Vagina (tissue), 2 donors: ENCODE results near the gene PPP5C. TPM values are rescaled to one million over a fixed set of nuclear protein-coding genes. Genes with fewer than 3 reads are reported as not detected.

ENCODE experiments used
- DNase-seq, 2 donors: peaks; one replicate each; pipeline ENCODE4 v3.0.0-alpha.2; 2017; ENCODE audit errors: extremely low spot score in 2 of 2
- H3K27ac ChIP-seq: fragments of 200-600 bp; sonication (generic); one replicate; pipeline ENCODE4 v1.5.1; 2019
- H3K27me3 ChIP-seq: fragments of 200-600 bp; sonication (generic); one replicate; pipeline ENCODE4 v1.5.1; 2019
- H3K36me3 ChIP-seq, 2 donors: fragments of 200-600 bp; sonication (generic); one replicate each; pipeline ENCODE4 v1.5.1; 2017 to 2019
- H3K4me1 ChIP-seq: fragments of 200-600 bp; sonication (generic); one replicate; pipeline ENCODE4 v1.5.1; 2019
- H3K4me3 ChIP-seq, 2 donors: fragments of 200-600 bp; sonication (generic); 1 replicate in 1 of 2; 2 replicates in 1 of 2; pipeline ENCODE4 v1.5.1; 2016 to 2019
- H3K9me3 ChIP-seq: fragments of 200-600 bp; sonication (generic); one replicate; pipeline ENCODE4 v1.5.1; 2019
- CTCF ChIP-seq, 3 experiments: fragments of 450-650 bp in 2 of 3; fragments of 200-600 bp in 1 of 3; sonication (generic) in 1 of 3; IDR thresholded peaks; one replicate each; pipeline ENCODE4 v1.5.1; 2017 to 2019; ENCODE audit warnings: antibody characterized with exemption in 3 of 3, mild to moderate bottlenecking in 2 of 3, moderate library complexity in 2 of 3
- POLR2A ChIP-seq, 2 donors: fragments of 450-650 bp; IDR thresholded peaks; one replicate each; pipeline ENCODE4 v1.6.1; 2017; ENCODE audit warnings: antibody characterized with exemption in 2 of 2, mild to moderate bottlenecking in 2 of 2, moderate library complexity in 2 of 2
- POLR2AphosphoS5 ChIP-seq, 2 donors: sonication (generic); formaldehyde crosslinking; IDR thresholded peaks; one replicate each; pipeline ENCODE4 v1.9.0; 2017; ENCODE audit warnings: antibody characterized with exemption in 2 of 2, mild to moderate bottlenecking in 2 of 2, low read depth in 1 of 2; ENCODE audit not compliant: insufficient read depth in 1 of 2
- intact Hi-C: fragments of 100-400 bp; cut with DNase I; formaldehyde crosslinking; loops from one replicate; pipeline ENCODE4 v1.15.1; 2023
- total RNA-seq: library from RNA; depleted of rRNA; stranded (reverse); fragments of >200 nt; gene quantifications from one replicate; pipeline ENCODE4 v1.2.3, GENCODE V29; 2016

Gene PPP5C
- total RNA-seq, 1 donor from 2014 or later, result 60.4 TPM

DNA sequence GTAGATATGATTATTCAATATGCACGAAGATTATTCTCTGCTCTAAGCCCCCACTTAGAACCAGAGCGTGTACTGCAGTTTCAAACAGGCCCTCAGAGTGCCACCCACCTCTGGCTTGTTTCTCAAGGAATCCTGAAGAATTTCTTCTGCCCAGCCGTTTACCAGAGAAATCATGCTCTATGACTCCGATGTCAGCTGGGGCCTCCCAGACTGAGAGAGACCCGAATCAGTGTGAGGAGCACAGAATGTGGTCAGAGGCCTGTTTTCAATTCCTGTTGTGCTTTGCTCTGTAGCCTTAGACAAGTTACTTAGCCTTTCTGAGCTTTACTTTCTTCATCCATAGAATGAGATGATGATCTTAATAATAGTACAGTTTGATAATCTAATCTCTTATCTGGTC lies 76.3 kb downstream of the PPP5C start:
- TF ChIP-seq POLR2A (IDR thresholded peaks at IDR 0.05) (no peak), POLR2AphosphoS5 (IDR thresholded peaks at IDR 0.05; ENCODE audit: insufficient read depth in 1 of 2, low read depth in 1 of 2) (no peak), CTCF (IDR thresholded peaks at IDR 0.05) (no peak)
- Histone ChIP-seq H3K27ac (no peak overlapping the region), H3K27me3 (no peaks in the 10 kb centered on the region), H3K4me1 (peaks cover 14% of the 10 kb centered on the region), H3K36me3 (no peaks in the 10 kb centered on the region), H3K9me3 (no peaks in the 10 kb centered on the region), H3K4me3 (no peak overlapping the region)
- no peak for DNase-seq
- intact Hi-C loops, result no loop called here

DNA sequence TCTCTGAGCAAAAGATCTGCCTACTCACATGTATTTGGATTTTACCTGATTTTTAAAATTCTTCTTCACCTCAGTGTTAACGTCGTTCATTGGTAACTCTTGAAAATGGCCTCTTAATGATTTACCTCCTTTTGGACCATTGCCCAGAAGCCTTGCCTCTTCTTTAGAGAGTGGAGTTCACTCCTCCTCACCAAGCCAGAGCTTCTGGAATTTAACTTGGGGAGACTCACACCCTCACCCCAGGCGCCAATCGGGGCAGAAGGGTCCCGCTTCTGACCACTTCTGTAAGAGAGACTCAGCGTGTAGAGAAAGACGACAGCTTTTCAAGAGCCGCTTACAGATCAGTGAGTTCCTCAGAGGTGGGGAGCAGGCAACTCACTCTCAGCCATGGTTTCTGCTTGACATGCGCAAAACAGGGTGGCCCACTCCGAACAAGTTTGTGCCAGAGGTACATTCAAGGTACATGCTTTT lies 79.2 kb downstream of the PPP5C start:
- DNase-seq, result no peak
- H3K27me3 ChIP-seq, result no peaks in the 10 kb centered on the region
- peak overlapping the region; percentile 34 for H3K27ac ChIP-seq
- peak overlapping the region; percentile 45 to 47 for H3K4me3 ChIP-seq
- H3K4me1 ChIP-seq, result peaks cover 21% of the 10 kb centered on the region
- TF ChIP-seq CTCF (IDR thresholded peaks at IDR 0.05) (no peak), POLR2AphosphoS5 (IDR thresholded peaks at IDR 0.05; ENCODE audit: insufficient read depth in 1 of 2, low read depth in 1 of 2) (no peak), POLR2A (IDR thresholded peaks at IDR 0.05) (no peak)
- H3K9me3 ChIP-seq, result no peaks in the 10 kb centered on the region
- intact Hi-C loops, result no loop called here
- H3K36me3 ChIP-seq, result no peaks in the 10 kb centered on the region

GRCh38 chr19:46426506-46427162 lies 79.7 kb downstream of the PPP5C start:
- peak overlapping the region; percentile 34 for H3K27ac ChIP-seq
- DNase-seq, result no peak

DNA sequence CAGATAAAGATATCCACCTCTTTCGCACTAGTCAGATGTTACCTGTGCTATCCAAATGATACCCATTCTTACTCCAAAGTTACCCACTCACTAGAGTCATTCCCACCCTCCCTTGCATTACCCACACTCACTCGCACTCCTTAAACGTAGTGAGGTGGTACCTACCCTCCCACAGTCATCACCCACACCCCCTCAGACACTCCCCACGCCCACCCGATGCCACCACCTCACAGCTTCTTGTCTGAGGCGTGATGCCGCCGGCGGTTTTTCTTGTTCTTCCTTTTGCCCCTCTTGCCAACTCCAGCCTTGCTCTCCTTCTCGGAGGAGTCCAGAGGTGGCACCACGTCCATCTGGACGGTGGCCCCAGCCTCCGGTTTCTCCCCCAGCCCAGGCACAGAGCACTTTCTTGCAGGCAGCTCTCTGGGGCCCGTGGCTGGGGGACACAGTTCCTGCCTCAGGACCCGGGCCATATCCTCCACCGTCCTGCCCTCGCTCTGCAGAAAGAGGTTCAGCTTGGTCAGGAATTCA lies 80.7 kb downstream of the PPP5C start:
- intact Hi-C loops, result no loop called here
- TF ChIP-seq POLR2AphosphoS5 (IDR thresholded peaks at IDR 0.05; ENCODE audit: insufficient read depth in 1 of 2, low read depth in 1 of 2) (no peak), CTCF (IDR thresholded peaks at IDR 0.05) (no peak), POLR2A (IDR thresholded peaks at IDR 0.05) (no peak)
- Histone ChIP-seq H3K27me3 (no peaks in the 10 kb centered on the region), H3K4me1 (peaks cover 21% of the 10 kb centered on the region), H3K9me3 (no peaks in the 10 kb centered on the region), H3K4me3 (no peak overlapping the region), H3K27ac (no peak overlapping the region), H3K36me3 (no peaks in the 10 kb centered on the region)
- DNase-seq, result no peak

More at GRCh38 chr19:46426506-46427162, 79.7 kb downstream of the PPP5C start:
- Histone ChIP-seq H3K27me3 (no peaks in the 10 kb centered on the region), H3K9me3 (no peaks in the 10 kb centered on the region), H3K36me3 (no peaks in the 10 kb centered on the region), H3K4me3 (peak overlapping the region; percentile 45 to 47), H3K4me1 (peaks cover 21% of the 10 kb centered on the region)
- TF ChIP-seq POLR2AphosphoS5 (IDR thresholded peaks at IDR 0.05; ENCODE audit: insufficient read depth in 1 of 2, low read depth in 1 of 2) (peak in 1 of 2 donors; percentile 10), POLR2A (IDR thresholded peaks at IDR 0.05) (no peak)
- intact Hi-C loops, result no loop called here

- H3K27ac ChIP-seq, result no peak within 1 kb of the TSS
- no peaks in the 10 kb centered on the region for H3K9me3 ChIP-seq
- H3K4me3 ChIP-seq, result peak within 1 kb of the TSS; percentile 4 to 27
- no peak for DNase-seq
- H3K27me3 ChIP-seq, result no peaks in the 10 kb centered on the region
- H3K4me1 ChIP-seq, result peaks cover 21% of the 10 kb centered on the region
- intact Hi-C loops, result no loop called here
- H3K36me3 ChIP-seq, result no peaks in the 10 kb centered on the region
- no peak for TF ChIP-seq CTCF (IDR thresholded peaks at IDR 0.05)
- TF ChIP-seq POLR2AphosphoS5 (IDR thresholded peaks at IDR 0.05; ENCODE audit: insufficient read depth in 1 of 2, low read depth in 1 of 2), result no peak
- no peak for TF ChIP-seq POLR2A (IDR thresholded peaks at IDR 0.05)
Observed at GRCh38 chr19:46428239-46429135, 81.6 kb downstream of the PPP5C start, which contains the start of gene PNMA8C. Gene PNMA8C, minus strand, starts transcription at chr19:46428936. Its CDS starts 577 bp downstream, at chr19:46428359.
